A375 (cell line): Measurements from ENCODE around the gene MARCHF2. TPM values are rescaled to one million over a fixed set of nuclear protein-coding genes. Genes with fewer than 3 reads are reported as not detected.

Experiments used
- small RNA-seq: library from RNA; depleted of rRNA; stranded (forward); fragments of <200 nt; gene quantifications from one replicate; pipeline ENCODE3, GENCODE V24; 2014
- total RNA-seq: library from RNA; depleted of rRNA; stranded (reverse); fragments of >200 nt; shearing (Covaris generic); gene quantifications from 2 replicates; pipeline ENCODE4 v1.2.3, GENCODE V29; 2014; rRNA removed

MARCHF2 gene, protein sequence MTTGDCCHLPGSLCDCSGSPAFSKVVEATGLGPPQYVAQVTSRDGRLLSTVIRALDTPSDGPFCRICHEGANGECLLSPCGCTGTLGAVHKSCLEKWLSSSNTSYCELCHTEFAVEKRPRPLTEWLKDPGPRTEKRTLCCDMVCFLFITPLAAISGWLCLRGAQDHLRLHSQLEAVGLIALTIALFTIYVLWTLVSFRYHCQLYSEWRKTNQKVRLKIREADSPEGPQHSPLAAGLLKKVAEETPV
- 20.3 and 22.7 TPM in 2 replicates for total RNA-seq

DNA sequence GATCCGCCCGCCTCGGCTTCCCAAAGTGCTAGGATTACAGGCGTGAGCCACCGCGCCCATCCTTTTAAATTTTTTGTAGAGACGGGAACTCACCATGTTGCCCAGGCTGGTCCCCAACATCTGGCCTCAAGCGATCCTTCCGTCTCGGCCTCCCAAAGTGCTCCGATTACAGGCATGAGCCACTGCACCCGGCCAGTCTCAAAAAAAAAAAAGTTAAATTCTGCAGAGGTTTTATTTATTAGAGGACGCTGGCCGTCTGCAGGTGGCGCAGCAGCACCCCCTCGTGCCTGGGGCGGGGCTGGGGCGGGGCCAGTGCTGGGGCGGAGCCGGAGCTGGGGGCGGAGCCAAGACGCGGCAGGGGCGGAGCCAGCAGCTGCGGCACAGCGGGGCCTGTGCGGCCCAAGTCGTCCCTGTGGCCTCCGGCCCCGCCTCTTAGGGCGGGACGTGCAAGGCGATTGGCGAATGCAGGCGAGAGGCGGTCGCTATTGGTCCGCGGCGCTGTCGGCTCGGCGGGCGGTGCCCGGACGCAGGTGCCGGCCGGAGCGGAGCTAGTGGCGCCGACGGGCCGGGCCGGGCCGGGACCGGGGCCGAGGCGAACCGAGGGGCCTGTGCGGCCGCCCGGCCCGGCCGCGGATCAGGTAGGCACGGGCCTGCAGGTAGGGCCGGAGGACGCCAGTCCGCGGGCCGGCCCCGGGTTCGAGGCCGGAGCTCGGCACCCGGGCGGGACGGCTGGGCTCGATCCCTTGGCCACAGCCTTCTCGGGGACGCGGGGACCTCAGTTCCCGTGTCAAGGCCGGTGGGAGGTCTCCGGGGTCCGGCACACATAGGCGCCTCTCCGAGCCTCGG is at the start of gene MARCHF2:
TSS of gene MARCHF2 (plus strand) at position 523 of the 846 bp plus-strand sequence. CDS start 8,536 bp downstream, outside the sequence.

DNA sequence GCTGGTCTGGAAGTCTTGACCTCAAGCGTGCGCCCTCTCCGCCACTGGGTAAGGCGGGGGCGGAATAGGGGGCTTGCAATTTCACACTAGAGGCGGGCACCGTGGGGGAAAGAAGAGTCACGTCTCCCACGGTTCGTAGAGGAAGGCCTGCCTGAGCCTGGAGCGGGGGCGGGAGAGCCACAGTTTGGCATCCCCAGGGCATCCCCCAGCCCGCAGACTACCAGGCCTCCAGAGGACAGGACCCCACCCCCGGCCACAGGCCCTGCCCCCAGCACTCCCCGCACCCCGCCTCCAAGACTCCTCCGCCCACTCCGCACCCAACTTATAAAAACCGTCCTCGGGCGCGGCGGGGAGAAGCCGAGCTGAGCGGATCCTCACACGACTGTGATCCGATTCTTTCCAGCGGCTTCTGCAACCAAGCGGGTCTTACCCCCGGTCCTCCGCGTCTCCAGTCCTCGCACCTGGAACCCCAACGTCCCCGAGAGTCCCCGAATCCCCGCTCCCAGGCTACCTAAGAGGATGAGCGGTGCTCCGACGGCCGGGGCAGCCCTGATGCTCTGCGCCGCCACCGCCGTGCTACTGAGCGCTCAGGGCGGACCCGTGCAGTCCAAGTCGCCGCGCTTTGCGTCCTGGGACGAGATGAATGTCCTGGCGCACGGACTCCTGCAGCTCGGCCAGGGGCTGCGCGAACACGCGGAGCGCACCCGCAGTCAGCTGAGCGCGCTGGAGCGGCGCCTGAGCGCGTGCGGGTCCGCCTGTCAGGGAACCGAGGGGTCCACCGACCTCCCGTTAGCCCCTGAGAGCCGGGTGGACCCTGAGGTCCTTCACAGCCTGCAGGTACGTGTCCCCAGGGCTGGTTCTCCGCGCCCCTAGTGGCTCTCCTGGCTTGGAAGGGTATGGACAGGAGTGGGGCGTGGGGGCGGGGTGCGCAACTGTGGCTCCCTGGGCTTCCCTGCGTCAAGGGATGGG is 49.0 kb upstream of the MARCHF2 start, which contains the start of gene ANGPTL4:
TSS of gene ANGPTL4 (plus strand) at position 353 of the 969 bp plus-strand sequence. CDS start at position 520, 167 bp downstream.

DNA sequence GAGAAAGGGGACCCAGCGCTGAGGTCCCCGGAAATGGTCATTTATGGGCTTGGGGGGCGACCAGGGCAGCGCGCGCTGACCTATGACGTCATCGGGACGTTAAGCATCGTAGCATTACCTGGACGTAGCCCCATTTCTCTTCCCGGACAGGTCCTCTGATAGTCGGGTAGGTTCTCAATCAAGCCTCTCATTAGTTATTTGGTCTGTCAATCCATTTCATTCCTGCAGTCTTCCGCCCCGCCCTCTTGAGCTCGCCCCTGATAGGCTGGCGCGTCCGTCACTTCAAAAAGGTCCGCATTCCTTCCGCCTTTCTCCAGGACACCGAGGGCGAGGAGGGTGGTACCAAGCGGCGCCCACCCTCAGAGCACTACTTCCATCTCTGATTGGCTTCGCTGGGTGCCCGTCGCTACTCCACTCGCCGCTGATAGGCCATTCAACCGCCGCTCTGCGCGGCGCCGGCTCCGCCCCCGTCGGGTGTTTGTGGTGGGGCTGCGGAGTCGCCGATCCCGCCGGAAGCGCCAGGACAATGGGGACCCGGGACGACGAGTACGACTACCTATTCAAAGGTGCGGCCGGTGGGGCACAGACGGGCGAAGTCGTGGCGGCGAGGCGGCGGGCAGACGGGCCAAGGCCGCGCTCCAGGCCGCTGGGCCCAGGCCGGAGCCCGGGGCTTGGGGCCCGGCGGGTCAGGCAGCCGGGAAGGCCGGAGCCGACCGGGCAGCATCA is 23.1 kb upstream of the MARCHF2 start, which contains the start of gene RAB11B:
TSS of gene RAB11B (plus strand) at position 470 of the 726 bp plus-strand sequence. CDS start at position 527, 57 bp downstream.

DNA sequence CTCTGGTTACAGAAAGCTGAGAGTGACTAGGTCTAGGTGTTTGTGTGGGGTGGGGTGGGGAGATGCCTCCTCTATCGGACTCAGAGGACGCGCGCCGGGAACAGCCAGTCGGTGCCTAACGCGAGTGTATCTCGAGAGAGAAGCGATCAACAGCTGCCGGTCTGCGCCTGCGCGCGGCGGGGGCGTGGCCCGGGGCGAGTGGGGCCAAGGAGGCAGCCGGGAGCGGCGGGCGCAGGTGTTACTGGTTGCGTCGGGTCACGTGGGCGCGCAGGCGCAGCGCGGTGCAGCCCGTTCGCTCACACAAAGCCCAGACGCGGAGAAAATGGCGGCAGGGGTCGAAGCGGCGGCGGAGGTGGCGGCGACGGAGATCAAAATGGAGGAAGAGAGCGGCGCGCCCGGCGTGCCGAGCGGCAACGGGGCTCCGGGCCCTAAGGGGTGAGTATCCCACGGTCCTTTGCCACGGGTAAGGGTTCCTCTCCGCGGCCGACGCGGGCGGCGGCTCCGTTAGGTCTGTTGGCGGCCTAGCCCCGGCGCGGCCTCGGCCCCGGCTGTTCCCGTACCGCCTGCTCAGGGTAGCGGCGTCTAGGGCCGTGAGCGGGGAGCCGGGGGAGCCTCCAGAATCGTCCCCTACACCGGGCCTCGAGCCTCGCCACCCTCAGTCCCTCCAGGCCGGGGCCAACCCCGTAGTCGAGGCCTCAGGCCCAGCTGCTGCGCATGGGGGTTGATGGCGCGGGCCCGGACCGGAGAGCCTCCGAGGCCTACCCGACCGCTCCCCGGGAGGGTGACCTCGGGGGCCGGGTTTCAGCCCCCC is 31.8 kb downstream of the MARCHF2 start, which contains the start of gene HNRNPM:
TSS of gene HNRNPM (plus strand) at position 299 of the 811 bp plus-strand sequence. CDS start at position 323, 24 bp downstream.

Small RNAs within 50 kb of the gene (small RNA-seq; reads per million reads assigned to genes)
- not detected for gene MIR4999

Other genes starting within 250 kb of the MARCHF2 start
- gene CERS4, start 203.9 kb upstream of the MARCHF2 start, total RNA-seq, result 6.1 and 9.8 TPM in 2 replicates
- gene CD320, start 104.9 kb upstream of the MARCHF2 start, total RNA-seq, result 67.5 and 83.8 TPM in 2 replicates
- gene NDUFA7, start 91.9 kb upstream of the MARCHF2 start, total RNA-seq, result 52.5 and 60.5 TPM in 2 replicates
- 1,378 and 1,537 TPM in 2 replicates for gene RPS28, start 91.8 kb upstream of the MARCHF2 start, total RNA-seq
- 0.27 and 0.34 TPM in 2 replicates for gene KANK3, start 70.0 kb upstream of the MARCHF2 start, total RNA-seq
- gene ANGPTL4, start 49.1 kb upstream of the MARCHF2 start, total RNA-seq, result 2.8 and 3.9 TPM in 2 replicates
- 25.3 and 28.4 TPM in 2 replicates for gene RAB11B, start 22.9 kb upstream of the MARCHF2 start, total RNA-seq
- gene HNRNPM, start 31.7 kb downstream of the MARCHF2 start, total RNA-seq, result 145 and 173 TPM in 2 replicates
- gene PRAM1, start 89.3 kb downstream of the MARCHF2 start, total RNA-seq, result not detected in 2 replicates
- 18.4 and 18.5 TPM in 2 replicates for gene ZNF414, start 100.9 kb downstream of the MARCHF2 start, total RNA-seq
- gene MYO1F, start 164.1 kb downstream of the MARCHF2 start, total RNA-seq, result 0.41 and 0.56 TPM in 2 replicates
- gene ADAMTS10, start 197.4 kb downstream of the MARCHF2 start, total RNA-seq, result 2.4 and 2.7 TPM in 2 replicates
- not detected in 2 replicates for gene NFILZ, start 217.3 kb downstream of the MARCHF2 start, total RNA-seq